Measurements from ENCODE around the gene HIVEP1. TPM values are rescaled to one million over a fixed set of nuclear protein-coding genes. Genes with fewer than 3 reads are reported as not detected.

Gene HIVEP1
- total and polyA plus RNA-seq, 2 of the 8 experiments (the other 6 are each of a cell fraction or from before 2014, with no cell fraction given): 22.6 to 23.1 TPM

DNA sequence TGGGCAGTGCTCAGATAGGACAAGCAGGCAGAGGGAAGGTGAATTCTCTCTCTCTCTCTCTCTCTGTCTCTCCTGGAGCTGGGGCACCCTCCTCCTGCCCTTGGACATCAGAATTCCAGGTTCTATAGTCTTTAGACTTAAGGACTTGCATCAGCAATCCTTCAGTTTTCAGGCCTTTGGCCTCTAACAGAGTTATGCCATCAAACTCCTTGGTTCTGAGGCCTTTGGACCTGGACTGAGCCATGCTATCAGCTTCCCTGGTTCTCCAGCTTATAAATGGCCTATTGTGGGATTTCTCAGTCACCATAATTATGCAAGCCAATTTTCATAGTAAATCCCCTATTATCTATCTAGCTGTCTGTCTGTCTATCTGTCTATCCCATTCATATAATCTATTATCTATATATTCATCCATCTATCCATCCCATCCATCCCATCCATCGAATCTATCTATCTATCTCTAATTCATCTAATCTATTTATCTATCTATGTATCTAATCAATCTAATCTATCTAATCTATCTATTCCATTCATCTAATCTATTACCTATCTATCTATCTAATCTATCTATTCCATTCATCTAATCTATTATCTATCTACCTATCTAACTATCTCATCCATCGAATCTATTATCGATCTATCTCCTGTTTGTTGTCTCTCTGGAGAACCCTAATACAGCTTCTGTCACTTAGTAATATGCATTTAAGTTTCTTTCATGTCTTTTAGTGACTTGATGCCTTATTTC, 48.2 kb upstream of the HIVEP1 start:
- 94 to 100% methylated on average over 3 of the region's 3 CpGs for WGBS, 2 experiments (ENCODE audit: extremely low coverage in 1 of 2, insufficient coverage in 1 of 2, insufficient read length in 1 of 2, insufficient replicate concordance in 2 of 2, low coverage in 1 of 2, low lambda C conversion rate in 2 of 2, missing lambda C conversion rate in 1 of 2)
- CTCF ChIA-PET (ENCODE audit: partially characterized antibody): no interaction called here

More for the DNA sequence above, 48.2 kb upstream of the HIVEP1 start:
- DNase-seq (ENCODE audit: low read depth in 1 of 2, low spot score in 2 of 2) (no peak), FAIRE-seq (no peak)
- H3K4me1 ChIP-seq (replicated peaks in 1 of 4; ENCODE audit: control insufficient read depth in 3 of 4, insufficient read depth in 4 of 4, low read length in 3 of 4): peaks cover 0 to 7% (median 1%) of the 10 kb centered on the region in 4 experiments; a peak in 2 of 7 replicates
- no peaks in the 10 kb centered on the region for H3K23me2 ChIP-seq (ENCODE audit: low read depth, low read length)
- H3K23ac ChIP-seq (ENCODE audit: insufficient read length): no peak overlapping the region
- H3K27me3 ChIP-seq (replicated peaks in 1 of 4; ENCODE audit: control insufficient read depth in 3 of 4, extremely low read depth in 1 of 4, insufficient read depth in 3 of 4, low read length in 3 of 4): no peaks in the 10 kb centered on the region
- H2BK15ac ChIP-seq (ENCODE audit: low read length): no peak overlapping the region
- no peak overlapping the region for H4K8ac ChIP-seq (ENCODE audit: extremely low read depth, insufficient read depth, low read length)
- H4K20me1 ChIP-seq (replicated peaks in 1 of 2; ENCODE audit: control insufficient read depth in 1 of 2, insufficient read depth in 2 of 2, low read length in 2 of 2): no peaks in the 10 kb centered on the region
- H3K14ac ChIP-seq (ENCODE audit: insufficient read length): no peak overlapping the region
- H3K36me3 ChIP-seq (ENCODE audit: control insufficient read depth in 2 of 4, insufficient read depth in 4 of 4, low read length in 3 of 4): no peaks in the 10 kb centered on the region
- H3K79me1 ChIP-seq (ENCODE audit: low read depth, low read length): no peaks in the 10 kb centered on the region
- no peak overlapping the region for H3K4me2 ChIP-seq (ENCODE audit: insufficient read depth in 1 of 2, low read depth in 2 of 2, low read length in 2 of 2)
- peaks cover 0 to 3% of the 10 kb centered on the region in 2 experiments; a peak in 1 of 4 replicates for H3K9me3 ChIP-seq (ENCODE audit: insufficient read depth in 2 of 2, low read depth in 1 of 2, low read length in 1 of 2)
- H3K4me3 ChIP-seq (ENCODE audit: extremely low read depth in 1 of 4, insufficient read depth in 2 of 4, low read depth in 3 of 4, low read length in 4 of 4): no peak overlapping the region
- H3K56ac ChIP-seq (replicated peaks; ENCODE audit: insufficient read length, low read depth, low read length): no peak overlapping the region
- H2BK12ac ChIP-seq (ENCODE audit: low read depth, low read length): no peak overlapping the region
- H3K9ac ChIP-seq (replicated peaks in 1 of 4; ENCODE audit: extremely low read depth in 1 of 4, low read depth in 3 of 4, low read length in 3 of 4): no peak overlapping the region
- H3K18ac ChIP-seq (ENCODE audit: extremely low read depth, low read length): no peak overlapping the region
- H3K79me2 ChIP-seq (ENCODE audit: control insufficient read depth in 1 of 2, insufficient read depth in 2 of 2, low read length in 2 of 2): no peaks in the 10 kb centered on the region
- H2BK120ac ChIP-seq (replicated peaks; ENCODE audit: low read depth, low read length): no peak overlapping the region
- no peak overlapping the region for H3K27ac ChIP-seq (ENCODE audit: low read depth, low read length)
- H2AK5ac ChIP-seq (ENCODE audit: low read depth, low read length): no peak overlapping the region
- H4K91ac ChIP-seq (replicated peaks; ENCODE audit: insufficient read length, low read length): no peak overlapping the region
- H2BK5ac ChIP-seq (ENCODE audit: low read depth, low read length): no peak overlapping the region
- H4K5ac ChIP-seq (ENCODE audit: insufficient read length, low read depth, low read length): no peak overlapping the region
- TF ChIP-seq NRF1 (IDR thresholded peaks at IDR 0.05; ENCODE audit: low read depth, low read length): no peak
- no peak for TF ChIP-seq JUN (IDR thresholded peaks at IDR 0.05; ENCODE audit: low read depth, low read length)
- no peak for TF ChIP-seq CBX8 (IDR thresholded peaks at IDR 0.05; ENCODE audit: borderline replicate concordance, low read depth, low read length)
- TF ChIP-seq SIN3A (conservative IDR thresholded peaks at IDR 0.05 in 1 of 2, IDR thresholded peaks at IDR 0.05 in 1 of 2; ENCODE audit: low read depth in 1 of 2, low read length in 2 of 2): no peak
- TF ChIP-seq TAF7 (optimal IDR thresholded peaks at IDR 0.05; ENCODE audit: borderline replicate concordance, low read depth, low read length): no peak
- no peak for TF ChIP-seq RNF2 (IDR thresholded peaks at IDR 0.05; ENCODE audit: borderline replicate concordance, low read depth, low read length, missing control alignments, poor library complexity, severe bottlenecking)
- TF ChIP-seq PHF8 (conservative IDR thresholded peaks at IDR 0.05; ENCODE audit: low read depth, low read length): no peak
- POLR2A ChIA-PET (ENCODE audit: partially characterized antibody): no interaction called here
- no peak overlapping the region for H2AFZ ChIP-seq (ENCODE audit: low read length)
- no peak overlapping the region for H3K4ac ChIP-seq (replicated peaks; ENCODE audit: insufficient read length, low read depth, low read length)
- no peak overlapping the region for H2BK20ac ChIP-seq (ENCODE audit: low read length)
